NCI-H226 (cell line): ENCODE data around the gene F8.

ENCODE experiments used
- DNase-seq: peaks from one replicate; pipeline ENCODE4 v3.0.0-alpha.2; 2015

The F8 gene

GRCh38 chrX:155022585-155022984 is at the start of gene F8:
TSS of gene F8 (minus strand) at chrX:155022723. CDS start at chrX:155022552, 171 bp downstream.
- no peak for DNase-seq

GRCh38 chrX:155071694-155072280 is 49.3 kb upstream of the F8 start:
- DNase-seq = no peak

- DNase-seq = peak; percentile 69
Observed at GRCh38 chrX:155070975-155071693, 48.6 kb upstream of the F8 start, which contains the start of the genes BRCC3, CMC4 and MTCP1. TSS of gene BRCC3 (plus strand) at chrX:155071508. CDS start at chrX:155071528, 20 bp downstream. TSS of gene CMC4 (minus strand) at chrX:155071136. CDS start at chrX:155064023, 7,113 bp downstream. TSS of gene MTCP1 (minus strand) at chrX:155071136. CDS start at chrX:155066010, 5,126 bp downstream.

GRCh38 chrX:155070663-155070974 is 48.1 kb upstream of the F8 start:
- no peak for DNase-seq

- DNase-seq = no peak
Observed at GRCh38 chrX:155070038-155070437, 47.5 kb upstream of the F8 start.

- no peak for DNase-seq
Observed at GRCh38 chrX:155069414-155069813, 46.9 kb upstream of the F8 start.

GRCh38 chrX:155068165-155068564 is 45.6 kb upstream of the F8 start:
- DNase-seq = peak; percentile 68

GRCh38 chrX:155065035-155065734 is 42.7 kb upstream of the F8 start:
- DNase-seq = peak; percentile 68

- DNase-seq = no peak
Observed at GRCh38 chrX:155061760-155062159, 39.2 kb upstream of the F8 start.

GRCh38 chrX:155056877-155057792 is 34.6 kb upstream of the F8 start:
- peak; percentile 34 for DNase-seq

- no peak for DNase-seq
Observed at GRCh38 chrX:155056471-155056870, 33.9 kb upstream of the F8 start.

- no peak for DNase-seq
Observed at GRCh38 chrX:155055494-155055893, 33.0 kb upstream of the F8 start.

GRCh38 chrX:155054255-155054654 is 31.7 kb upstream of the F8 start:
- no peak for DNase-seq

- DNase-seq = no peak
Observed at GRCh38 chrX:155053656-155054055, 31.1 kb upstream of the F8 start.

- DNase-seq = no peak
Observed at GRCh38 chrX:155052738-155053498, 30.4 kb upstream of the F8 start.

- DNase-seq = peak; percentile 11
Observed at GRCh38 chrX:155048977-155049619, 26.6 kb upstream of the F8 start.

- DNase-seq = no peak
Observed at GRCh38 chrX:155046811-155047528, 24.4 kb upstream of the F8 start.

GRCh38 chrX:155046129-155046810 is 23.7 kb upstream of the F8 start:
- DNase-seq = no peak

- no peak for DNase-seq
Observed at GRCh38 chrX:155035688-155036087, 13.2 kb upstream of the F8 start.

GRCh38 chrX:155031657-155032056 is 9.1 kb upstream of the F8 start:
- DNase-seq = no peak
